ENCODE data around the gene PUS7.
"Not testable (repeated sequence)": the region's sequence is repeated elsewhere in the genome, so short reads cannot be mapped to it uniquely, and the experiment has no call there.

PUS7 gene

GRCh38 chr7:105448181-105448580 is 73.9 kb downstream of the PUS7 start:
- DNase-seq (ENCODE audit: low read depth): no peak

GRCh38 chr7:105444342-105444987 is 77.6 kb downstream of the PUS7 start:
- DNase-seq (ENCODE audit: low read depth): no peak

GRCh38 chr7:105442214-105442613 is 79.9 kb downstream of the PUS7 start:
- not testable (repeated sequence) for DNase-seq (ENCODE audit: low read depth)

GRCh38 chr7:105439174-105439893 is 82.7 kb downstream of the PUS7 start:
- no peak for DNase-seq (ENCODE audit: low read depth)

- DNase-seq (ENCODE audit: low read depth): no peak
Measured at GRCh38 chr7:105438847-105439173, 83.3 kb downstream of the PUS7 start.

GRCh38 chr7:105438254-105438653 is 83.8 kb downstream of the PUS7 start:
- no peak for DNase-seq (ENCODE audit: low read depth)

- DNase-seq (ENCODE audit: low read depth): not testable (repeated sequence)
Measured at GRCh38 chr7:105437356-105437755, 84.7 kb downstream of the PUS7 start.

- peak; percentile 28 for DNase-seq (ENCODE audit: low read depth)
Measured at GRCh38 chr7:105429746-105430612, 92.1 kb downstream of the PUS7 start.

GRCh38 chr7:105426606-105427146 is 95.4 kb downstream of the PUS7 start:
- no peak for DNase-seq (ENCODE audit: low read depth)

GRCh38 chr7:105423987-105424386 is 98.1 kb downstream of the PUS7 start:
- no peak for DNase-seq (ENCODE audit: low read depth)

- no peak for DNase-seq (ENCODE audit: low read depth)
Measured at GRCh38 chr7:105413887-105414437, 108.1 kb downstream of the PUS7 start.

GRCh38 chr7:105410774-105411173 is 111.3 kb downstream of the PUS7 start:
- not testable (repeated sequence) for DNase-seq (ENCODE audit: low read depth)

GRCh38 chr7:105409775-105410174 is 112.3 kb downstream of the PUS7 start:
- not testable (repeated sequence) for DNase-seq (ENCODE audit: low read depth)

GRCh38 chr7:105408791-105409410 is 113.2 kb downstream of the PUS7 start:
- DNase-seq (ENCODE audit: low read depth): no peak
